ENCODE data around the gene C11orf52.
"Not testable (repeated sequence)": the region's sequence is repeated elsewhere in the genome, so short reads cannot be mapped to it uniquely, and the experiment has no call there.

The C11orf52 gene

GRCh38 chr11:111878385-111878848 is 40.3 kb upstream of the C11orf52 start:
- Histone ChIP-seq H3K36me3 (ENCODE audit: control insufficient read depth, insufficient read depth, low read length) (peaks cover 3% of the 10 kb centered on the region; the same call in 1 of the 2 replicates), H3K27me3 (replicated peaks; ENCODE audit: control insufficient read depth, insufficient read depth, low read length) (no peaks in the 10 kb centered on the region), H3K4me3 (replicated peaks; ENCODE audit: low read depth, low read length) (peak overlapping the region; percentile 87)
- no peak for DNase-seq (ENCODE audit: extremely low read depth, insufficient read length)
- TF ChIP-seq CTCF (IDR thresholded peaks at IDR 0.05; ENCODE audit: insufficient read depth, low read length, poor library complexity, severe bottlenecking) = no peak

DNA sequence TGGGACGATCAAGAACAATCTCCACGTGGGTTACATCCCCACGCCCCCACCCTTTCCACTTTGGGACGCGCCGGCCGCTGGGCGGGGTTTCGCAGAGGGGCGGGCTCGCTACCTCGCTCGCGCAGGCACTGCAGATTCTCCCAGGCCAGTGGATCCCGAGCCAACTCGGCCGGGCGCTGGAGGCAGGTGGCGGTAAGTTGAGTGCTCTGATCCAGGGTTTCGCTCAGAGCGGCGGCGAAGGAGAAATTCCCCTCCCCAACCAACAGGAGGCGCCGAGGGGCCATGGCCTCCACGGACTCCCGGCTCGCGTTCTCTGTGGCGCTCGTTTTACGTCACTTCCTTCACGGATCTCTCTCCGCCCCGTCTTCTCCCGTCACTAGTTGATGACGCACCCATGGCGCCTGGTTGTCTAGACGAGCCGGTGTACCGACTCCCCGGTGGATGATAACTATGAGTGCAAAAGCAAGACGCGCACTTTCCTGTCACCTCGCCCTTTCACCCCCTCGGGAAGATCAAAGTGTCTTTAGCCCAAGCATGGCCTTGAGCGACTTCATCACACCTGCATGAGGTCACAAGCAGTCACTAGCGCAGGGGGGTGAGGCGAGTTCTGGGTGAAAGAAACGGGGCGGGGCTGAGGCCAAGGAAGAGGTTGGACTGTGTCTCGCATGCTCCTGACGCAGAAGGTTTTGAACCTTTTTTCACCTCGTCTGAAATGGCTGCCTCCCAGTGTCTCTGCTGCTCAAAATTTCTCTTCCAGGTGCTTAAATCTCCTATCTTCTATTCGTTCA is 39.7 kb upstream of the C11orf52 start, which contains the start of the genes CFAP68 and FDXACB1:
Gene CFAP68, plus strand, starts transcription at position 693 of the 788 bp plus-strand sequence. Its CDS starts 20 bp downstream, at position 713.
Gene FDXACB1, minus strand, starts transcription at position 317 of the 788 bp plus-strand sequence. Its CDS starts 33 bp downstream, at position 284.
- peak; percentile 99 for TF ChIP-seq CTCF (IDR thresholded peaks at IDR 0.05; ENCODE audit: insufficient read depth, low read length, poor library complexity, severe bottlenecking)
- Histone ChIP-seq H3K4me3 (replicated peaks; ENCODE audit: low read depth, low read length) (peak within 1 kb of the TSS; percentile 87), H3K36me3 (ENCODE audit: control insufficient read depth, insufficient read depth, low read length) (peaks cover 3% of the 10 kb centered on the region; the same call in 1 of the 2 replicates), H3K27me3 (replicated peaks; ENCODE audit: control insufficient read depth, insufficient read depth, low read length) (no peaks in the 10 kb centered on the region)
- peak; percentile 94 for DNase-seq (ENCODE audit: extremely low read depth, insufficient read length)

DNA sequence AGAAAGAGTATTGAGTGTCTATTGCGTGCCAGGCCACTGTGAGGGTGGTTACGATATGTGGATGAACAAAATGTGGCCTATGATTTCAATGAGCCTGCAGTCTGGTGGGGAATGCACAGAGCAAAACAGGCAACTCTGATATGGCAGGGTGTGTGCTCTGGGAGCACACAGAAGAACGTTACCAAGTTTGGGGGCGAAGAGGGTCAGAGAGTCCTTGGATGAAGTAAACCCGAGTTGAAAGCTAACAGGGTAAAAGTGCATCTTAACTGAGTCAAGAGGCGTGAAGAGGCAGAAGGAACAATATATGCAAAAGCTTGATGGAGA is 39.1 kb upstream of the C11orf52 start:
- Histone ChIP-seq H3K36me3 (ENCODE audit: control insufficient read depth, insufficient read depth, low read length) (peaks cover 3% of the 10 kb centered on the region; the same call in 1 of the 2 replicates), H3K4me3 (replicated peaks; ENCODE audit: low read depth, low read length) (peak overlapping the region; percentile 87), H3K27me3 (replicated peaks; ENCODE audit: control insufficient read depth, insufficient read depth, low read length) (no peaks in the 10 kb centered on the region)
- no peak for TF ChIP-seq CTCF (IDR thresholded peaks at IDR 0.05; ENCODE audit: insufficient read depth, low read length, poor library complexity, severe bottlenecking)
- DNase-seq (ENCODE audit: extremely low read depth, insufficient read length) = no peak

DNA sequence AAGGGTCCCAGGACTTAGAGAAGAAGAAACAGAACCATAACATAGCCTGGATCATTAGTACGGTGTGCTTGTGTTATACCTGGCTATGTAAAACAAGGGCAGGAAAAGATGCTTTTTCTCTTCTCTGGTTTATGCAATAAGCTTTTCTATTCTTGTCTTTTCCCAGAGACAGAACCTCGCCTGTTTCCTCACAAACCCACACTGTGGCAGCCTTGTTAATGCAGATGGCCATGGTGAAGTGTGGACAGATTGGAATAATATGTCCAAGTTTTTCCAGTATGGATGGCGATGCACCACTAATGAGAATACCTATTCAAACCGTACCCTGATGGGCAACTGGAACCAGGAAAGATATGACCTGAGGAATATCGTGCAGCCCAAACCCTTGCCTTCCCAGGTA is 36.5 kb upstream of the C11orf52 start:
- Histone ChIP-seq H3K27me3 (replicated peaks; ENCODE audit: control insufficient read depth, insufficient read depth, low read length) (no peaks in the 10 kb centered on the region), H3K36me3 (ENCODE audit: control insufficient read depth, insufficient read depth, low read length) (no peaks in the 10 kb centered on the region), H3K4me3 (replicated peaks; ENCODE audit: low read depth, low read length) (no peak overlapping the region)
- DNase-seq (ENCODE audit: extremely low read depth, insufficient read length) = no peak
- TF ChIP-seq CTCF (IDR thresholded peaks at IDR 0.05; ENCODE audit: insufficient read depth, low read length, poor library complexity, severe bottlenecking) = no peak

DNA sequence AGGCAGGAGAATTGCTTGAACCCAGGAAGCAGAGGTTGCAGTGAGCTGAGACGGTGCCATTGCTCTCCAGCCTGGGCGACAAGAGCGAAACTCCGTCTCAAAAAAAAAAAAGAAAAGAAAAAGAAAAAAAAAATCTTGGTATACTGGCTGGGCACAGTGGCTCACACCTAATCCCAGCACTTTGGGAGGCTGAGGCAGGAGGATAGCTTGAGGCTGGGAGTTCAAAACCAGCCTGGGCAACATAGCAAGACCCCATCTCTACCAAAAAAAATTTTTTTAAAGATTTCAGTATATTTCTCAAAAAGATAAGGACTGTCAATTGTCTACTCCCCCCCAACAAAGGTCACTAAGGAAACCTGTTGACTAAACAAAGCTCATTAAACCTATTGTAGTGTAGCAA is 33.7 kb upstream of the C11orf52 start:
- not testable (repeated sequence) for H3K36me3 ChIP-seq (ENCODE audit: control insufficient read depth, insufficient read depth, low read length); DNase-seq (ENCODE audit: extremely low read depth, insufficient read length); H3K4me3 ChIP-seq (replicated peaks; ENCODE audit: low read depth, low read length); H3K27me3 ChIP-seq (replicated peaks; ENCODE audit: control insufficient read depth, insufficient read depth, low read length)

DNA sequence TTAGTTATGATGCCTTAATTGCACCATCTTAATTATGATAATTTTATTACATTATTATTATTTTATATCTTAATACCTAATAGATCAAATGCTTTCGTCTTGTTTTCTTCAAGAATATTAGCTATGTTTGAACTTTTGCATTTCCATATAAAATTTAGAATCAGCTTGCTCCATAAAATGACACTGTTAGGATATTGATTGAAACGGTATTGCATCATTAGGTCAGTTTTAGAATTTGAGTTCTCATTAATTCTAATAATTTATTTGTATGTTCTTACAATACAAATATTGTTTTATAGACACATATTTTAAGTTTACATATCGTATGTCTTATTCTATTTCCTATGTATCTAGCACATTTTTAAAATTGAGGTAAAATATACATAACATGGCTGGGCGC is 32.7 kb upstream of the C11orf52 start:
- no peak for TF ChIP-seq CTCF (IDR thresholded peaks at IDR 0.05; ENCODE audit: insufficient read depth, low read length, poor library complexity, severe bottlenecking)
- Histone ChIP-seq H3K27me3 (replicated peaks; ENCODE audit: control insufficient read depth, insufficient read depth, low read length) (no peaks in the 10 kb centered on the region), H3K4me3 (replicated peaks; ENCODE audit: low read depth, low read length) (no peak overlapping the region), H3K36me3 (ENCODE audit: control insufficient read depth, insufficient read depth, low read length) (no peaks in the 10 kb centered on the region)
- DNase-seq (ENCODE audit: extremely low read depth, insufficient read length) = no peak
